H1 (cell line): Measurements from ENCODE around the gene SHANK2. TPM values are rescaled to one million over a fixed set of nuclear protein-coding genes. Genes with fewer than 3 reads are reported as not detected.

Source experiments
- CREB1 ChIP-seq: IDR thresholded peaks from 2 replicates; pipeline ENCODE4 v1.6.1; 2012; ENCODE audit warnings: inconsistent platforms
- GTF2F1 ChIP-seq: IDR thresholded peaks from 2 replicates; pipeline ENCODE4 v1.6.1; 2012; ENCODE audit warnings: low read depth, low read length, improper control_type of control experiment, borderline replicate concordance
- KDM5A ChIP-seq: fragments of 200-600 bp; IDR thresholded peaks from 2 replicates; pipeline ENCODE4 v1.7.1; 2012; ENCODE audit warnings: mild to moderate bottlenecking, low read length, inconsistent platforms, mixed read lengths
- MAX ChIP-seq: IDR thresholded peaks from 2 replicates; pipeline ENCODE4 v1.6.1; 2012; ENCODE audit warnings: inconsistent platforms
- polyA plus RNA-seq, 7 experiments: library from polyadenylated mRNA; depleted of rRNA in 3 of 7; stranded (reverse) in 5 of 7; unstranded in 2 of 7; fragments of >200 nt in 5 of 7; fragments of 200-250 nt in 2 of 7; gene quantifications; 1 replicate in 5 of 7; 2 replicates in 1 of 7; 4 replicates in 1 of 7; pipeline versions ENCODE4 v1.2.1 to v1.2.3, GENCODE V29; 2011 to 2013; ENCODE audit warnings: missing spikeins in 2 of 7, mixed read lengths in 2 of 7
- total RNA-seq: library from RNA; stranded (reverse); fragmentation: NEBNext Ultra II Directional; extraction: Animal tissue kit (Norgen Biotek cat#: 25700); gene quantifications from 2 replicates; pipeline ENCODE4 v1.2.1, GENCODE V29; 2021

The SHANK2 gene
- total and polyA plus RNA-seq, 2 of the 8 experiments (the other 6 are each of a cell fraction or from before 2014, with no cell fraction given): 10.1 to 54.2 TPM

GRCh38 chr11:71247551-71248250 is 4.7 kb downstream of the SHANK2 start (continued):
- TF ChIP-seq KDM5A: no peak
- TF ChIP-seq CREB1: no peak
- no peak for TF ChIP-seq GTF2F1
- no peak for TF ChIP-seq MAX
- TF ChIP-seq, all 59 proteins: peak for 5
